ENCODE measurements around the gene RPTOR.
"Not testable (repeated sequence)": the region's sequence is repeated elsewhere in the genome, so short reads cannot be mapped to it uniquely, and the experiment has no call there.

Gene RPTOR

DNA sequence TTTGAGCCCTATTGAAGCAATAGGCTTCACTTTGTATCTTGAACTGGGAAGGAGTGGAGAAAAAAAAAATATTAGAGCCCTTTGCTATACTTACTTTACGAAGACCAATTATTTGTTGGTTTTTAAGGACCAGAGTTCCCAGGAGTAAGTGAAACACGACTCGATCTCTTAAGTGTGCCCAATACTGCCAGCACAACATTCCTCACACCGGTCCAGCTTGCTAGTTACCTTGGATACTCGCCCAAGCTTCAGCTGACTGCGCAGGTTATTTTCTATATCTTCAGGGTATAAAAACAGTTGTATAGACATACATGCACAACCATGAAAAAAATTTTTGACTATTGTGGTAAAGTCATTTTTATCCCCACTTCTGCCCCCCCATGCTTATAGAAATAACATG is 72.1 kb downstream of the RPTOR start:
- DNase-seq (ENCODE audit: insufficient read length, low spot score) (no peak), FAIRE-seq (no peak)
- TF ChIP-seq, protein P1, sequence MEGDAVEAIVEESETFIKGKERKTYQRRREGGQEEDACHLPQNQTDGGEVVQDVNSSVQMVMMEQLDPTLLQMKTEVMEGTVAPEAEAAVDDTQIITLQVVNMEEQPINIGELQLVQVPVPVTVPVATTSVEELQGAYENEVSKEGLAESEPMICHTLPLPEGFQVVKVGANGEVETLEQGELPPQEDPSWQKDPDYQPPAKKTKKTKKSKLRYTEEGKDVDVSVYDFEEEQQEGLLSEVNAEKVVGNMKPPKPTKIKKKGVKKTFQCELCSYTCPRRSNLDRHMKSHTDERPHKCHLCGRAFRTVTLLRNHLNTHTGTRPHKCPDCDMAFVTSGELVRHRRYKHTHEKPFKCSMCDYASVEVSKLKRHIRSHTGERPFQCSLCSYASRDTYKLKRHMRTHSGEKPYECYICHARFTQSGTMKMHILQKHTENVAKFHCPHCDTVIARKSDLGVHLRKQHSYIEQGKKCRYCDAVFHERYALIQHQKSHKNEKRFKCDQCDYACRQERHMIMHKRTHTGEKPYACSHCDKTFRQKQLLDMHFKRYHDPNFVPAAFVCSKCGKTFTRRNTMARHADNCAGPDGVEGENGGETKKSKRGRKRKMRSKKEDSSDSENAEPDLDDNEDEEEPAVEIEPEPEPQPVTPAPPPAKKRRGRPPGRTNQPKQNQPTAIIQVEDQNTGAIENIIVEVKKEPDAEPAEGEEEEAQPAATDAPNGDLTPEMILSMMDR (IDR thresholded peaks at IDR 0.05; ENCODE audit: insufficient read depth, missing control alignments) = no peak

DNA sequence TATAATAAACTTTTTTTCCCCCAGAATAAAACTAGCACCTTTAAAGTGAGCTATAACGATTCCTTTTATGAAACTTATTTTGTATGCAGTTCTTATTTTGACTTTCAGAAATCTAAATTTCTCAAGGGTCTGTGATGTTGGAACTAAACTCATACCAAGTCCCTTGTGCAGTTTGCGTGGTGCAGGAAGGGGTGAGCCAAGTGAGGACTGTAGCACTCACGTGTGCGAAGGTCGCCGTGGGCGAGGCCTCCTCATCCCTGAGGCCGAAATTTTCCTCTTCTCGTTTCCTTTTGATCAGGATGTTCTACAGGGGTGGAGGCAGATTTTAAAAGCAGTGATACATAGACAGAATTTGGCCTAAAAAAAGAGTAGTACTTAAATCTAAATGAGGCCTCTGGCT is 73.7 kb downstream of the RPTOR start:
- FAIRE-seq (no peak), DNase-seq (ENCODE audit: insufficient read length, low spot score) (no peak)
- TF ChIP-seq, protein P1 (IDR thresholded peaks at IDR 0.05; ENCODE audit: insufficient read depth, missing control alignments) = no peak

DNA sequence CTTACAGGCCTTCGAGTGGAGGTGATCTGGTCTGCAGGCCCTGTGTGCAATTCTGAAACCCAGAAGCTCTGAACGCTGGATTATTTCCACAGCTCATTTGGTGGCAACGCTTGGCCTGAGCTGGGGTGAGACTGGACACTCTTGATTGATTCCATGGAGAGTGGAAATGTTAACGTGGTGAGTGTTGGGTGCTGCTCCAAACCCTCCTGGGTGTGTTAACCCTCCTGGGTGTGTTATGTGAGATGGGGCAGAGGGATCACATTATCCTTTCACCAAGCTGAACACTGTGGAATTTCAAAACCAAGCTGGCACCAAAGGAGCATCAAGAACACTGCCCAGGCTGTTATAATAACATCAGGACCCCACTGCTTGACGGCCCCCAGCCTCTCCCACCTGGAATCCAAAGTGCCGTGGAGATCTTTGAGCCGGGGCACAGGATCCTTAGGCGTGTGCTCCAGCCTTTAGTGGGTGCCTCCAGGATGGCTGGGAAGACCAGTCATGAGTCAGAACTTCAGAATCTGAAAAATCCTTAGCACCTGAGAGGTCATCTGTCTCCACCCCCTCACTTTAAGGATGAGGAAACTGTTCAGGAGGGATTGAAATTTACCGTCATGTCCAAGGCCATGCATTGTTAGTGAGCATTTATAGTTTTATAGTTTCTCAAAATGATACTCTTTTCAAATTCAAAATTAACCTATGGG is 75.0 kb downstream of the RPTOR start:
- TF ChIP-seq, protein P1 (IDR thresholded peaks at IDR 0.05; ENCODE audit: insufficient read depth, missing control alignments) = no peak
- DNase-seq (ENCODE audit: insufficient read length, low spot score) (no peak), FAIRE-seq (no peak)

DNA sequence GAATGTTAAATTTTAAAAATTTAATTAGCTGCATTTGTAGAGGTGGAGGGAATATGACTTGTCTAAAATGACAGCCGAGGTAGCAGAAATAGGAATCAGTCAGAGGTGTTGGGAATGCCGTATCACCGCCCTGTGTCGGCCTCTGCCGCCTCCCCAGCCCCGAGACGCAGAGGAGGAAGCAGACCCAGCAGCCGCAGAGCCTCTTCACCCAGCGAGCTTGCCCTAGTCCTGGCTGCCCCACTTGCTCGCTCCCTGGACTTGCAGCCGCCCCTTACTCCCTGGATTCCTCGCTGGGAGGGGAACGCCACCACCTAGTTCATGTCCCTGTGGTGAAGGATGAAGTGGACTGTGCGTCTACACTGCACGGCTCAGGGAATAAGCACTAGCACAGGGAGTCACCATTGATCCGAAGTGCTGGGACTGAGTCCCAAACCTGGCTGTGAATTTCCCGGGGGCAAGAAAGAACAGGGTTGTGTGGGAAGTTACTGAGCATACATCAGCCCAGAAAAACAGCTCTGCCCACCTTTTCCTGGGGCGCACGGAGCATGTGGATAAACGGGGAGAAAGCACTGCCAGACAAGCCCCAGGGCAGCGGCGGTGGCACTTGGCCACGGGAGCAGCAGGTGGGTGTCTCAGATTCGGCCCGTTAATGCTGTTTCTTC is 76.8 kb downstream of the RPTOR start:
- DNase-seq (ENCODE audit: insufficient read length, low spot score) = no peak
- TF ChIP-seq, protein P1 (IDR thresholded peaks at IDR 0.05; ENCODE audit: insufficient read depth, missing control alignments) = no peak
- FAIRE-seq = no peak

DNA sequence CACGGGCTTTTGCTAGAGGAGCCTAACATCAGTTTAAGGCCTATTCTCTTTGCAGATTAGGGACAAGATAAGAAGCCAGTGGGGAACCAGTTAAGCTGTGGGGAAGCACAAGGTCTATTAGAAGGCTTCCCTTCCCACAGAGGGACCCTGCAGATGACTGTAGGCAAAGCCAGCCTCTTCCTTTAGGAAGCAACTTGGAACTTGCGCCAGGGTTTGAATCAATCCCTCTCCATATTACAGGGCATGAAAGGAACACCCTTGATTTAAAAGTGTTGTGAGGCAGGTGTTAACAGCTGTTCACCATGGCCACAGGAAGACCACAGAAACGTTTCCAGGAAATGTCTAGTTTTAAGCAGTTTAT is 77.3 kb downstream of the RPTOR start:
- DNase-seq (ENCODE audit: insufficient read length, low spot score) = no peak
- no peak for FAIRE-seq
- TF ChIP-seq, protein P1 (IDR thresholded peaks at IDR 0.05; ENCODE audit: insufficient read depth, missing control alignments) = no peak

DNA sequence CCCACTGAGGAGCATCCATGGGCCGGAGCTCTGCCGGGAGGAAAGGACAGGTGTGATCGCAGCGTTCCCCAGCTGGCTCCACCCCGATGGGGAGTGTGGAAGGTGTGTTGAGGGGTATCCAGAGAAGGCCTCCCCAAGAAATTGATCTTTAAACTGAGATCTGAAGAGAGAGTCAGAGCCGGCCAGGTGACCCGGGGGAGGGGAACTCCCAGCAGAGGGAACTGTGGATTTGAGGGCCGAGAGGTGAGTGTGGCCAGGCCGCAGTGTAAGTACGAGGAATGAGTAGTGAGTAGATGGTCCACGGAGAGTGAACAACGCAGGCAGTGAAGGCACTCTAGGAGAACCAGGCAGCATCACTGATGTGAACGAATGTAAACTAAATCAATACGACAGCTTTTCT is 80.2 kb downstream of the RPTOR start:
- FAIRE-seq (no peak), DNase-seq (ENCODE audit: insufficient read length, low spot score) (no peak)
- TF ChIP-seq, protein P1 (IDR thresholded peaks at IDR 0.05; ENCODE audit: insufficient read depth, missing control alignments) = no peak

DNA sequence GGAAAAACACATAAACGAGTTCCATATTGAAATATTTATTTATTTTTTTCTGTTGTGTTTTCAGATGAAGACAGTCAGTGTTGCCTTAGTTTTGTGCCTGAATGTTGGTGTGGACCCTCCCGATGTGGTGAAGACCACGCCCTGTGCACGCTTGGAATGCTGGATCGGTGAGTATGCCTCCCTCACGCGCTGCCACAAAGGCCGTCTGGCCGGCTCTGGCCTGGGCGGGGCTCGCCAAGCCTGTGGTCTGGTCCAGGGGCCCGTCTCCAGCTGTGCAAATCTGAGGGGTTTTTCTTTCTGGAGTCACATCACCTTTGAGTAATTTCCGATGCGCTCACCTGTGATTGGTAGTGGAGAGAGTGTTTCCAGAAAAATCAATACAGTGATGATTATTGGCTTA is 81.0 kb downstream of the RPTOR start:
- DNase-seq (ENCODE audit: insufficient read length, low spot score) = no peak
- TF ChIP-seq, protein P1 (IDR thresholded peaks at IDR 0.05; ENCODE audit: insufficient read depth, missing control alignments) = no peak

DNA sequence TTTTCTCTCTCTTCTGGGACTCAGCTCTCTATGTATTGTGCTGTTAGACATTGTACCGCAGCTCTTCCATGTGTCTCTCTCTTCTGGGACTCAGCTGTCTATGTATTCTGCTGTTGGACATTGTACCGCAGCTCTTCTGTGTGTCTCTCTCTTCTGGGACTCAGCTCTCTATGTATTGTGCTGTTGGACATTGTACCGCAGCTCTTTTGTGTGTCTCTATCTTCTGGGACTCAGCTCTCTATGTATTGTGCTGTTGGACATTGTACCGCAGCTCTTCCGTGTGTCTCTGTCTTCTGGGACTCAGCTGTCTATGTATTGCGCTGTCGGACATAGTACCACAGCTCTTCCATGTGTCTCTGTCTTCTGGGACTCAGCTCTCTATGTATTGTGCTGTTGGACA is 84.2 kb downstream of the RPTOR start:
- not testable (repeated sequence) for DNase-seq (ENCODE audit: insufficient read length, low spot score); FAIRE-seq

More for the DNA sequence above, 81.0 kb downstream of the RPTOR start:
- no peak for FAIRE-seq
